ENCODE data around the gene S100A7.
"Not testable (repeated sequence)": the region's sequence is repeated elsewhere in the genome, so short reads cannot be mapped to it uniquely, and the experiment has no call there.

Gene S100A7

DNA sequence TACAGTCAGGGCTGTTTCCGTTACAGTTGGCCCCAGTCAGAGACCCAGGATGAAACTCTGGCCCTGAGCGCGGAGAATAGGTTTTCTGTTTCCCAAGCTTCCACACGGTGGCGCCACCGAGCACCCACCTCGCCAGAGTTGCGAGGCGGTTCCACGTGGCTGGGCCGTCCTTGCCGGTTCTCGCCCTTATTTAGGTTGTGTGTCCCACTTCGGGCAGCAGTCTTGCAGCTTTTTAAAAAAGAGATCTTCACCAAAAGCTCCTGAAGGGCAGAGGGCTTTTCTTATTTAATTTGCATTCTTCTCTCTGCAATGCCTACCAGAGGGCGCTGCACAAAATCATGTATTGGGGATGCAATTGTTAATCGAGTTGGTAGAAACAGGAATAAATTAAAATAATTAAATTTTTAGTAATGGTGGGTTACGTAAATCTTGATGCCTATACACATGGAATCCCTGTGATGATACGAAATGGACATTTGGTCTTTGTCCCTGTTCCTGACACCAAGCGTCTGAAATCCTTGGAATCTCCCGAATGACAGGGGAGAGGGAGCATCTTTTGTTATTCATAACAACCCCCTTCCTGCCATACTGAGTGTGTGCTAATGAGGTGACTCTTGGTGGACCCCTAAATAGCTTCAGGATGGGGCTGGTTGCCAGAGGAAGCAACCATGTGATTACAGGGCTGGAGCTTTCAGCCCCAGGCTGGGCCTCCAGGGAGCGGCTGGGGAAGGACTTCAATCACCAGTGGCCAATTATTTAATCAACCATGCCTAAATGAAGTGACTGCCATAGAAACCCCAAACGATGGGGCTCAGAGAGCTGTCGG, 5.6 kb upstream of the S100A7 start:
- Histone ChIP-seq H3K9ac (no peak overlapping the region), H3K4me1 (peaks cover 21 to 60% (median 32%) of the 10 kb centered on the region in 10 experiments), H3K27me3 (no peaks in the 10 kb centered on the region), H4K20me1 (no peaks in the 10 kb centered on the region), H3K4me2 (peak overlapping the region; percentile 26 to 72 (median 55); a peak in 21 of 22 replicates), H3K9me3 (replicated peaks in 1 of 11) (peaks cover 7 to 37% (median 16%) of the 10 kb centered on the region in 11 experiments), H3K36me3 (no peaks in the 10 kb centered on the region; a peak in 1 of 22 replicates), H3K4me3 (no peak overlapping the region), H3K27ac (no peak overlapping the region)
- TF ChIP-seq Cebpa-rat (IDR thresholded peaks at IDR 0.05), result no peak

DNA sequence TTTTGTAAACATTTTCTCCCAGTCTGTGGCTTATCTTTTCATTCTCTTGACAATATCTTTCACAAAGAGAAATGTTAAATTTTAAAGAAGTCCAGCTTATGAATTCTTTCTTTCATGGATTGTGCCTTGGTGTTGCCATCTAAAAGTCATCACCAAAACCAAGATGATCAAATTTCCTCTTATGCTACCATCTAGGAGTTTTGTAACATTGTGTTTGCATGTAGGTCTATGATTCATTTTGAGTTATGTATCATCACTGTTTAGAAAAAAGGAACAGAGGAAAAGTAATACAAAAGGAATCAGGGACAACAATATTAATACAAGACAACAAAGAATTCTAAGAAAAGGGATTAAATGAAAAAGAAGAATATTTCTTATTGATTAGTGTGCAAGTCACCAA, 2.3 kb upstream of the S100A7 start:
- Histone ChIP-seq H3K4me2 (peak overlapping the region in 4 of 11 experiments; percentile 23 to 58 (median 42); a peak in 4 of 22 replicates), H3K4me1 (peaks cover 11 to 62% (median 14%) of the 10 kb centered on the region in 10 experiments), H3K27ac (peak overlapping the region in 3 of 11 experiments; percentile 31 to 50 (median 43); a peak in 3 of 22 replicates)
- H3K4me3 ChIP-seq; H4K20me1 ChIP-seq; H3K27me3 ChIP-seq; H3K9me3 ChIP-seq (replicated peaks in 1 of 11); H3K36me3 ChIP-seq; H3K9ac ChIP-seq: not testable (repeated sequence)

DNA sequence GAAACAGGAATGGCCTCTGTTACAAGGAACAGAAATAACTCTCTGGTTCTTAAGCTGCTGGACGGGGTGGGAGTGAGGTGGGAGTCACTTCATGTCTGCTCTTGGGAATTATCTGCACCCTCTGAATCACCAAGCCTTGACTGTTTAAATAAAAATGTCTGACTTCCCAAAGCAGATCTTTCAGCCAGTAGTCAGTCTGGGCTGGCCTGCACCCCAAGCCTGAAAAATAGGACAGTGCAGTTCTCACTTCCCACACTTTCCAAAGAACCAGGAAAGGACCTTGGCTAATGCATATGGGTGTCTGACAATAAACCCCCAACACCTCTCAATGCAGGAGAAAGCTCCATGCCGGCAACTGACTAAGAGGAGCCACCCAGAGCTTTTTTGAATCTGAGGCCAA, 796 bp downstream of the S100A7 start:
- H4K20me1 ChIP-seq, result no peaks in the 10 kb centered on the region
- no peaks in the 10 kb centered on the region for H3K36me3 ChIP-seq
- H3K4me3 ChIP-seq, result no peak overlapping the region
- H3K4me2 ChIP-seq, result 0 out of 22 replicates have a peak overlapping the region, but pooled peaks of 2 of the 11 experiments have one; percentile 1 to 19
- no peaks in the 10 kb centered on the region for H3K27me3 ChIP-seq
- no peak overlapping the region for H3K9ac ChIP-seq
- no peak overlapping the region for H3K27ac ChIP-seq
- no peaks in the 10 kb centered on the region for H3K9me3 ChIP-seq (replicated peaks in 1 of 11)
- no peak for TF ChIP-seq Cebpa-rat (IDR thresholded peaks at IDR 0.05)
- peaks cover 0 to 50% (median 0%) of the 10 kb centered on the region in 10 experiments; a peak in 8 of 20 replicates for H3K4me1 ChIP-seq

DNA sequence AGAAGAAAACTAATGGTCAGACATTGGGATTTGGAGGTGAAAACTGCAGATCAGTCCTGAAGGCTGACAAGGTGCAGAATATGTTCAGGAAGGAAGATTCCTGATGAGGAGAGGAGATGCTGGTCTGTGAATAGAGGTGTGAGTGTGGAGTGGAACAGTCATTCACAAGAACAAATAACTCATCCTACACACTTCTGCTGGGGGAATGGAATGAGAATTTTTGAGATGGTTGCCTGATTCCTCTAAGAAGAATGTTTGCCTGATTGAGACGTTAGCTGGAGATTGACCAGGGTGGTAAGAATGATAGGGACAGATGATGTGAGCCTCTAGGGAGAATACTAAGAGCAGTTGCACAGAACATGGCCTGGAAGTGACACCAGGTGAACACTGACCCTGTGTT, 4.1 kb downstream of the S100A7 start:
- H3K27me3 ChIP-seq, result no peaks in the 10 kb centered on the region

DNA sequence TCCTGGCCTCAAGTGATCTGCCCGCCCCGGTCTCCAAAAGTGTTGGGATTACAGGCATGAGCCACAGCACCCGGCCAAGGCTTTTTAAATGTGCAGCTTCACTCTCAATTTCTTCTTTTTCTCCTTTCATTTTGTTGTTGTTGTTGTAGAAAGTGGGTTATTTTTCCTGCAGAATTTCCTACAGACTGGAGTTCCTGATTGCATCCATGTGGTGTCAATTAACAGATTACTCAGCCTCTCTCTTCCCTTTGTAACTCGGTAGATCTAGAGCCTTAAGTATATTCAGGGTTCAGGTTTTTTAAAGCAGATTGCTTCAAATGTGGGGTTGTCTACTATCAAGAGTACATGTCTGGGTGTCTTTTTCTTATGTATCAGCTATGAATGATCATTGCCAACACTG, 11.6 kb downstream of the S100A7 start:
- not testable (repeated sequence) for H3K9ac ChIP-seq; H3K27me3 ChIP-seq; H3K4me3 ChIP-seq; H4K20me1 ChIP-seq; H3K4me2 ChIP-seq; H3K4me1 ChIP-seq; H3K36me3 ChIP-seq; H3K9me3 ChIP-seq (replicated peaks in 1 of 11); H3K27ac ChIP-seq

More for the DNA sequence above, 4.1 kb downstream of the S100A7 start:
- H3K4me2 ChIP-seq, result no peak overlapping the region
- H3K9ac ChIP-seq, result no peak overlapping the region
- no peak overlapping the region for H3K27ac ChIP-seq
- TF ChIP-seq Cebpa-rat (IDR thresholded peaks at IDR 0.05), result no peak
- no peaks in the 10 kb centered on the region for H3K9me3 ChIP-seq (replicated peaks in 1 of 11)
- peaks cover 0 to 25% (median 0%) of the 10 kb centered on the region in 10 experiments; a peak in 7 of 20 replicates for H3K4me1 ChIP-seq
- H3K4me3 ChIP-seq, result no peak overlapping the region
- H3K36me3 ChIP-seq, result no peaks in the 10 kb centered on the region
- no peaks in the 10 kb centered on the region for H4K20me1 ChIP-seq

DNA sequence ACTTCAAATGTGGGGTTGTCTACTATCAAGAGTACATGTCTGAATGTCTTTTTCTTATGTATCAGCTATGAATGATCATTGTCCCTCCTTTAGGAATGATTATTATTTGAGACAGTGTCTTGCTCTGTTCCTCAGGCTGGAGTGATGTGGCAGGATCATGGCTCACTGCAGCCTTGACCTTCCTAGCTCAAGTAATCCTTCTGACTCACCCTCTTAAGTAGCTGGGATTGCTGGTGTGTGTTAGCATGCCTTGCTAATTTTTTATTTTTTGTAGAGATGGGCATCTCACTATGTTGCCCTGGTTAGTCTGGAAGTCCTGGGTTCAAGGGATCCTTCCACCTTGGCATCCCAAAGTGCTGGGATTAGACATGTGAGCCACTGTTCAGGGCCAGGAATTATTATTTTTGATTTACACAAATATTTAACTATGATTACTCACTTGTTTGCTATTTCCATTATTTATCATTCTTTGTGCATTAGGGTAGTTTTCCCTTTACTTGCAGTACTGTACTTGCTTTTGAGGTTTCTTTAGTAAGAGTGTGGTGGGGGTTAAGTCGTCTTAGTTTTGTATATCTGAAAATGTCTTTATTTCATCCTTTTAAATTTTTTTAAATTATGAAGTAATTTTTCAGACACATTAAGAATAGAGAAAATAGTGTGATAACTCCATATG, 12.8 kb downstream of the S100A7 start:
- H3K27ac ChIP-seq, result no peak overlapping the region
- H3K4me3 ChIP-seq, result no peak overlapping the region
- H4K20me1 ChIP-seq, result no peaks in the 10 kb centered on the region
- H3K4me2 ChIP-seq, result no peak overlapping the region
- no peaks in the 10 kb centered on the region for H3K36me3 ChIP-seq
- TF ChIP-seq Cebpa-rat (IDR thresholded peaks at IDR 0.05), result no peak
- no peak overlapping the region for H3K9ac ChIP-seq
- no peaks in the 10 kb centered on the region for H3K27me3 ChIP-seq
- H3K4me1 ChIP-seq, result no peaks in the 10 kb centered on the region
- peaks cover 0 to 8% (median 6%) of the 10 kb centered on the region in 11 experiments; a peak in 12 of 22 replicates for H3K9me3 ChIP-seq (replicated peaks in 1 of 11)

DNA sequence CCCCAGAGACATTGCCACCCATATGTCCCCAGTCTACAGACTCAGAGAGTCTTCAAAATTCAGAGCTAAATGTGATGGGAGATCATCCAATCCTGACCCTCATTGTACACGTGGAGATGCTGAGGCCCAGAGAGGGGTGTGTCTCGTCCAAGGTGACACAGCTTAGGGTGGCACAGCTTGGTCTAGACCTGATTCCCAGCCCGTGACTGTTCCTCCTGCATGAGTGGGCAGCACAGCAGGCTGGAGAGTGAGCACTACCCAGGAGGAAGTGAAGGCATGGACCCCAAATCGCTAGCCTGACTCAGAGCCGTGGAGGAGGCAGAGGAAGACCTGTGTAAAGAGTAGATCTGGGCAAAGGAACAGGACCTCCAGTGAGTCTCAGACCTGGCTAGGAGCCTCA, 16.4 kb downstream of the S100A7 start:
- TF ChIP-seq Cebpa-rat (IDR thresholded peaks at IDR 0.05), result no peak
- no peaks in the 10 kb centered on the region for H3K27me3 ChIP-seq
- H4K20me1 ChIP-seq, result no peaks in the 10 kb centered on the region
- no peak overlapping the region for H3K4me3 ChIP-seq
- H3K4me2 ChIP-seq, result no peak overlapping the region
- no peaks in the 10 kb centered on the region for H3K36me3 ChIP-seq
- peaks cover 0 to 10% (median 0%) of the 10 kb centered on the region in 10 experiments; a peak in 3 of 20 replicates for H3K4me1 ChIP-seq
- peaks cover 0 to 8% (median 6%) of the 10 kb centered on the region in 11 experiments; a peak in 12 of 22 replicates for H3K9me3 ChIP-seq (replicated peaks in 1 of 11)
- no peak overlapping the region for H3K27ac ChIP-seq
- H3K9ac ChIP-seq, result no peak overlapping the region

DNA sequence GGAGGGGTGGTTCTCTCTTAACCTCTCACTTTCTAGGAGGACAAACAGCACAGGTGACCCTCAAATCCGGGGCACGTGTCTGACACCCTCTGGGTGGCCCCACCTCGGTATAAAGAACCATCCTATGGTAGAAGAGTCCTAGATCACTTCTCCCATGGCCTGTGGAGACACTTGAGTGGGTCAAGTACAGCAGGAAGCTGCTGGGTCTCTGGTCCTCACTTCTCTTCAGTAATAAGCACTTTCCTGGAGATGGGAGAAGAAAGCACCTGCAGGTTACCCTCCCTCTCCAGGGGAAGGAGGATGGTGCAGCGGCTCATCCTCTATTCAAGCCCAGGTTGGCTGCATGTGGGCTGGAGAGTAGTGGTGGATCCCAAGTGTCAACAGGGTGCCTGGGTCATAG, 17.0 kb downstream of the S100A7 start:
- Histone ChIP-seq H3K4me2 (no peak overlapping the region), H3K36me3 (no peaks in the 10 kb centered on the region), H3K9me3 (replicated peaks in 1 of 11) (peaks cover 0 to 8% (median 6%) of the 10 kb centered on the region in 11 experiments; a peak in 12 of 22 replicates), H3K9ac (no peak overlapping the region), H3K4me1 (peaks cover 0 to 10% (median 0%) of the 10 kb centered on the region in 10 experiments; a peak in 3 of 20 replicates), H3K27ac (no peak overlapping the region), H3K4me3 (no peak overlapping the region), H3K27me3 (no peaks in the 10 kb centered on the region), H4K20me1 (no peaks in the 10 kb centered on the region)
- no peak for TF ChIP-seq Cebpa-rat (IDR thresholded peaks at IDR 0.05)

DNA sequence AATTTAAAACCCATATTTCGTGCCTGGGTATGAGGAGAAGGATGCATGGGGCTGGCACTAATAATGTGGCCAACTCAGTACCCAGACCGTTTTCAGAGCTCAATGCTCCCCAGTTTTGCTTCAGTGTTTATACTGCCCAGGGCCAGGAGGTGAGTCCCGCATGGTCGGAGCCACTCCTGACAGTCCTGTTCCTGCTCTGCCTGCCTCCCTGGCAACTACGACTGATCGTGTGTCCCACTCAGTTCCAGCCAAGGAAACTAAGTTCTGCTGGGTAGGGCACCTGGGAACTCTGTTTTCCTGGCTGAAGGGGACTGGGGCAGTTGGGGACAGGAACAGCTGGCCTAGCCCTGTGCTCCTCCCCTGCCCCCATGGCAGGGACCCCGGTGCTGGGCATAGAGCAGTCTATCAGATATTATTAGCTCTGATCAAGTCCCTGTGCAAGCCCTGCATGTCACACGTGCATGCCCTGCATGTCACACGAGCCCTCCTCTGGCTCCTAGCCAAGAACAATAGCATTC, 19.2 kb downstream of the S100A7 start:
- Histone ChIP-seq H3K9ac (no peak overlapping the region), H4K20me1 (no peaks in the 10 kb centered on the region), H3K27me3 (no peaks in the 10 kb centered on the region), H3K4me3 (no peak overlapping the region), H3K36me3 (no peaks in the 10 kb centered on the region), H3K27ac (no peak overlapping the region), H3K4me2 (no peak overlapping the region), H3K4me1 (peaks cover 9 to 20% (median 11%) of the 10 kb centered on the region in 10 experiments), H3K9me3 (replicated peaks in 1 of 11) (peaks cover 0 to 8% (median 6%) of the 10 kb centered on the region in 11 experiments; a peak in 12 of 22 replicates)
- no peak for TF ChIP-seq Cebpa-rat (IDR thresholded peaks at IDR 0.05)

Measured in BLaER1 treated with 17β-estradiol and CSF1 and Interleukin-3, amounts not matched to agents 10 nM and 100 nM (cell line).